ENCODE results near the gene C2CD4C.

- no peak for TF ChIP-seq CTCF (IDR thresholded peaks at IDR 0.05; ENCODE audit: low read depth, low read length)
- TF ChIP-seq EZH2phosphoT487 (IDR thresholded peaks at IDR 0.05; ENCODE audit: low read depth): no peak
These were observed 46.3 kb downstream of the C2CD4C start for GRCh38 chr19:362683-363082.

Measured in OCI-LY3 (cell line).